Liver (tissue), 9 donors: ENCODE results near the gene LEAP2. TPM values are rescaled to one million over a fixed set of nuclear protein-coding genes. Genes with fewer than 3 reads are reported as not detected.
A peak's percentile ranks its signal among the peaks of the same experiment; 100 is the strongest.
"Not testable (repeated sequence)": the region's sequence is repeated elsewhere in the genome, so short reads cannot be mapped to it uniquely, and the experiment has no call there.

Experiments used
- DNase-seq: peaks from one replicate; pipeline ENCODE4 v3.0.0-alpha.2; 2017; ENCODE audit warnings: low spot score
- H3K27ac ChIP-seq, 2 donors: one replicate each; pipeline ENCODE4 v1.7.0; 2013; ENCODE audit warnings: inconsistent platforms in 2 of 2, low read length in 2 of 2, control low read depth in 1 of 2, low read depth in 1 of 2, mild to moderate bottlenecking in 1 of 2
- H3K27me3 ChIP-seq, 4 donors: one replicate each; pipeline versions ENCODE4 v1.6.1 to v1.7.0; 2013; ENCODE audit warnings: low read length in 3 of 4, inconsistent platforms in 1 of 4, mild to moderate bottlenecking in 1 of 4, moderate library complexity in 1 of 4; ENCODE audit not compliant: control insufficient read depth in 4 of 4, insufficient read depth in 4 of 4
- H3K36me3 ChIP-seq, 4 donors: one replicate each; pipeline versions ENCODE4 v1.6.1 to v1.7.0; 2013; ENCODE audit warnings: low read length in 3 of 4, mild to moderate bottlenecking in 3 of 4, low read depth in 1 of 4, moderate library complexity in 1 of 4; ENCODE audit not compliant: control insufficient read depth in 4 of 4, insufficient read depth in 3 of 4
- H3K4me1 ChIP-seq, 4 donors: one replicate each; pipeline versions ENCODE4 v1.6.1 to v1.7.0; 2013; ENCODE audit warnings: low read length in 3 of 4, mild to moderate bottlenecking in 3 of 4, moderate library complexity in 1 of 4; ENCODE audit not compliant: control insufficient read depth in 4 of 4, insufficient read depth in 4 of 4
- H3K4me3 ChIP-seq, 3 donors: one replicate each; pipeline versions ENCODE4 v1.6.1 to v1.7.0; 2013; ENCODE audit warnings: low read length in 3 of 3, control low read depth in 1 of 3, low read depth in 1 of 3, mild to moderate bottlenecking in 1 of 3
- H3K9ac ChIP-seq, 2 donors: one replicate each; pipeline ENCODE4 v1.7.0; 2013; ENCODE audit warnings: low read length in 2 of 2, mild to moderate bottlenecking in 2 of 2, moderate library complexity in 2 of 2, control low read depth in 1 of 2, low read depth in 1 of 2
- H3K9me3 ChIP-seq, 4 donors: one replicate each; pipeline versions ENCODE4 v1.6.1 to v1.7.0; 2013; ENCODE audit warnings: low read length in 3 of 4; ENCODE audit not compliant: control insufficient read depth in 4 of 4
- EGR1 ChIP-seq, 2 donors: IDR thresholded peaks; 2 replicates each; pipeline ENCODE4 v1.6.1; 2016 to 2018; ENCODE audit warnings: antibody characterized with exemption in 2 of 2, low read depth in 2 of 2
- FOXA1 ChIP-seq: IDR thresholded peaks from 2 replicates; pipeline ENCODE4 v1.6.1; 2016; ENCODE audit warnings: antibody characterized with exemption
- FOXA2 ChIP-seq: IDR thresholded peaks from 2 replicates; pipeline ENCODE4 v1.6.1; 2016; ENCODE audit warnings: antibody characterized with exemption
- GABPA ChIP-seq, 2 donors: IDR thresholded peaks in 1 of 2; conservative IDR thresholded peaks in 1 of 2; 2 replicates each; pipeline ENCODE4 v1.6.1; 2016; ENCODE audit warnings: antibody characterized with exemption in 2 of 2, mild to moderate bottlenecking in 1 of 2, moderate library complexity in 1 of 2
- HNF4A ChIP-seq, 2 donors: conservative IDR thresholded peaks; 2 replicates each; pipeline ENCODE4 v1.6.1; 2016; ENCODE audit warnings: antibody characterized with exemption in 2 of 2, mild to moderate bottlenecking in 2 of 2
- HNF4G ChIP-seq: IDR thresholded peaks from 2 replicates; pipeline ENCODE4 v1.6.1; 2016; ENCODE audit warnings: antibody characterized with exemption
- JUND ChIP-seq, 2 donors: IDR thresholded peaks; 2 replicates each; pipeline ENCODE4 v1.6.1; 2016; ENCODE audit warnings: antibody characterized with exemption in 2 of 2
- NR2F2 ChIP-seq: IDR thresholded peaks from 2 replicates; pipeline ENCODE4 v1.6.1; 2016; ENCODE audit warnings: antibody characterized with exemption
- RAD21 ChIP-seq, 2 donors: IDR thresholded peaks; 2 replicates each; pipeline ENCODE4 v1.6.1; 2016; ENCODE audit warnings: antibody characterized with exemption in 2 of 2, mild to moderate bottlenecking in 2 of 2
- REST ChIP-seq: IDR thresholded peaks from 2 replicates; pipeline ENCODE4 v1.6.1; 2016; ENCODE audit warnings: antibody characterized with exemption, mild to moderate bottlenecking
- RXRA ChIP-seq, 2 donors: IDR thresholded peaks; 2 replicates each; pipeline ENCODE4 v1.6.1; 2017 to 2018; ENCODE audit warnings: antibody characterized with exemption in 2 of 2, mild to moderate bottlenecking in 1 of 2
- SP1 ChIP-seq: IDR thresholded peaks from 2 replicates; pipeline ENCODE4 v1.6.1; 2018; ENCODE audit warnings: antibody characterized with exemption, mild to moderate bottlenecking
- TAF1 ChIP-seq: conservative IDR thresholded peaks from 2 replicates; pipeline ENCODE4 v1.6.1; 2016; ENCODE audit warnings: antibody characterized with exemption, mild to moderate bottlenecking
- YY1 ChIP-seq: IDR thresholded peaks from 2 replicates; pipeline ENCODE4 v1.6.1; 2016; ENCODE audit warnings: antibody characterized with exemption, mild to moderate bottlenecking
- ZBTB33 ChIP-seq: IDR thresholded peaks from 2 replicates; pipeline ENCODE4 v1.6.1; 2016; ENCODE audit warnings: antibody characterized with exemption
- WGBS: extraction: QIAGEN DNeasy Blood & Tissue Kit; methylation state at CpG from one replicate; pipeline ENCODE4 v1.1.7; 2013; 5-methylcytosine and 5-hydroxymethylcytosine counted together
- polyA plus RNA-seq, 2 donors: library from polyadenylated mRNA; stranded (reverse) in 1 of 2; unstranded in 1 of 2; fragments of 200-250 nt in 1 of 2; fragments of >200 nt in 1 of 2; fragmentation: Nextera tagmentation in 1 of 2; extraction: Ambion mirVana in 1 of 2; gene quantifications; one replicate each; pipeline versions ENCODE4 v1.2.1 to v1.2.3, GENCODE V29; 2013 to 2015
- total RNA-seq, 2 donors: library from RNA; depleted of rRNA; stranded (reverse); fragments of >200 nt; gene quantifications; one replicate each; pipeline ENCODE4 v1.2.3, GENCODE V29; 2014
- TF ChIP-seq, protein P1 (sequence below): IDR thresholded peaks from 2 replicates; pipeline ENCODE4 v1.6.1; 2016; ENCODE audit warnings: antibody characterized with exemption
- TF ChIP-seq, protein P2 (sequence below): IDR thresholded peaks from 2 replicates; pipeline ENCODE4 v1.6.1; 2016; ENCODE audit warnings: antibody characterized with exemption
- donor health status: healthy.
- donor health status: healthy.
- donor health status: healthy.
- donor health status: healthy.
- donor health status: healthy.

Gene LEAP2
- total and polyA plus RNA-seq, 4 donors = 12.0 to 736 (median 62.4) TPM

DNA sequence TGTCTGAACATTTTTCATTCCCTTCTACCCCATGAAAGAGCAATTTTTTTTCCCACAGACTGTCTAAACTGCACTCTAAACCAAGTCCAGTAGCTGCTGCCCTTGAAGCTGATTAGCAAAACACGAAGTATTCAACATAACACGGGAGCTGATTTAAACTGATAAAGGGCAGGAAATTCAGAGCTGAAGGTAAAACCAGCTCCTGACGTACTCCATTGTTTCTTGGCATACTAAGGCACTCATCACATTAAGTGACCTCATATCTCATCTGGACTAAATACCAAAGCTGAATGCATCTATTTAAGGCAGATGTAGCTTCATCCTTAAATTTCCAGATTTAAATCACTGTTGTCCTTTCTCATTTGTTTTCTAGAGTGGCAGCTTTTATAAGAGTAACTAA is 19.2 kb upstream of the LEAP2 start:
- TF ChIP-seq SP1 (no peak), NR2F2 (no peak), YY1 (no peak), HNF4G (no peak), FOXA2 (no peak), RXRA (IDR thresholded peaks at IDR 0.05) (no peak), RAD21 (IDR thresholded peaks at IDR 0.05) (peak in 1 of 2 donors; percentile 14), HNF4A (conservative IDR thresholded peaks at IDR 0.05) (peak; percentile 53 to 62), JUND (IDR thresholded peaks at IDR 0.05) (no peak), REST (no peak)
- TF ChIP-seq, protein P1, sequence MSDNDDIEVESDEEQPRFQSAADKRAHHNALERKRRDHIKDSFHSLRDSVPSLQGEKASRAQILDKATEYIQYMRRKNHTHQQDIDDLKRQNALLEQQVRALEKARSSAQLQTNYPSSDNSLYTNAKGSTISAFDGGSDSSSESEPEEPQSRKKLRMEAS = no peak
- TF ChIP-seq, protein P2, sequence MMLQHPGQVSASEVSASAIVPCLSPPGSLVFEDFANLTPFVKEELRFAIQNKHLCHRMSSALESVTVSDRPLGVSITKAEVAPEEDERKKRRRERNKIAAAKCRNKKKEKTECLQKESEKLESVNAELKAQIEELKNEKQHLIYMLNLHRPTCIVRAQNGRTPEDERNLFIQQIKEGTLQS = no peak
- WGBS = 26% methylated on average over 3 of the region's 3 CpGs
- Histone ChIP-seq H3K9ac (peak overlapping the region in 1 of 2 donors; percentile 81), H3K36me3 (no peaks in the 10 kb centered on the region), H3K9me3 (no peaks in the 10 kb centered on the region), H3K27me3 (no peaks in the 10 kb centered on the region), H3K27ac (peak overlapping the region; percentile 64 to 84), H3K4me3 (no peak overlapping the region), H3K4me1 (peaks cover 0 to 23% (median 5%) of the 10 kb centered on the region in 4 donors)
- DNase-seq = no peak

DNA sequence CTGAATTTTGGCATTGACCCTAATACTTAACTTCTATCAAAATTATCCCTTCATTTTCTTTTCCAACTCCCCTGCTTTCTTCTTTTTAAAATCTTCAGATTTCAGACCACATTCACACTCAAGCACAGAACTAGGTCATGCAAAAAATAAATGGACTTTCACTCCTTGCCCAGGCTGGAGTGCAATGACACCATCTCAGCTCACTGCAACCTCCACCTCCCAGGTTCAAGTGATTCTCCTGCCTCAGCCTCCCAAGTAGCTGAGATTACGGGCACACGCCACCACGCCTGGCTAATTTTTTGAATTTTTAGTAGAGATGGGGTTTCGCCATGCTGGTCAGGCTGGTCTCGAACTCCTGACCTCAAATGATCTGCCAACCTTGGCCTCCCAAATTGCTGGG is 18.5 kb upstream of the LEAP2 start:
- not testable (repeated sequence) for H3K4me3 ChIP-seq, DNase-seq, H3K36me3 ChIP-seq, H3K27me3 ChIP-seq, H3K9me3 ChIP-seq
- peak overlapping the region in 1 of 2 donors; percentile 47 for H3K9ac ChIP-seq
- TF ChIP-seq RXRA (IDR thresholded peaks at IDR 0.05) (peak; percentile 50 to 67), HNF4A (conservative IDR thresholded peaks at IDR 0.05) (peak; percentile 59 to 76), SP1 (peak; percentile 14)
- 96% methylated on average over 5 of the region's 5 CpGs for WGBS
- peaks cover 0 to 16% (median 3%) of the 10 kb centered on the region in 4 donors for H3K4me1 ChIP-seq
- peak overlapping the region; percentile 64 to 84 for H3K27ac ChIP-seq

GRCh38 chr5:132856011-132856410 is 17.5 kb upstream of the LEAP2 start:
- DNase-seq = no peak
- Histone ChIP-seq H3K27ac (no peak overlapping the region), H3K9ac (no peak overlapping the region), H3K27me3 (no peaks in the 10 kb centered on the region), H3K9me3 (no peaks in the 10 kb centered on the region), H3K4me3 (no peak overlapping the region), H3K4me1 (peaks cover 0 to 10% (median 0%) of the 10 kb centered on the region in 4 donors), H3K36me3 (no peaks in the 10 kb centered on the region)
- 94% methylated on average over 3 of the region's 3 CpGs for WGBS
- TF ChIP-seq, protein P2 = no peak
- TF ChIP-seq REST (no peak), HNF4G (no peak), ZBTB33 (no peak), GABPA (IDR thresholded peaks at IDR 0.05 in 1 of 2, conservative IDR thresholded peaks at IDR 0.05 in 1 of 2) (no peak), HNF4A (conservative IDR thresholded peaks at IDR 0.05) (no peak), TAF1 (no peak), SP1 (no peak), JUND (IDR thresholded peaks at IDR 0.05) (no peak), RAD21 (IDR thresholded peaks at IDR 0.05) (no peak), YY1 (no peak), NR2F2 (no peak), EGR1 (IDR thresholded peaks at IDR 0.05; ENCODE audit: low read depth in 2 of 2) (no peak), RXRA (IDR thresholded peaks at IDR 0.05) (no peak), FOXA1 (no peak)
- TF ChIP-seq, protein P1 = no peak
